ENCODE data around the gene ZC3H12D.

Gene ZC3H12D

DNA sequence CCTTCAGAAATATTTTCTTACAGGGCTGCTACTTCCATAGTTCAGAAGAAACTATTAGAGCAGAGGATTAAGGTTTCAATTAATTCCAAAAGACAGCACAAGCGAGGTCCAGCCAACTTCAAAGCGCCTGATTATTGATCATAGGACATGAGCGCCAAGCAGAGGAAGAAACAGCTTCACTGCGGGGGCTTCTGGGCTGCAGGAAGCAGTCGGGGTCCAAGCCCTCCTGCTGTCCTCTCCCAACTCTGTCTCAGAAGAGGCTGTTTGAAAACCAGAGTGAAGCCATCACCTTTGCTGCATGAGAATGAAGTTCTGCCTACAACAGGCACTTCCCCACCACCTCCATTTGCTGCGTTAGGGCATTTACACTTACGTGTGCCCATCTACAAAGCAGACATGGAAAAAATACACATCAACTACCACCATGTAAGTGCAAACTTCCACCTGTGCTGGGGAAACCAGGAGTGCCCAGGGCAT is 60.8 kb downstream of the ZC3H12D start:
- no peaks in the 10 kb centered on the region for H3K27me3 ChIP-seq (ENCODE audit: insufficient read depth, low read length, poor library complexity, severe bottlenecking)
- H3K4me1 ChIP-seq (ENCODE audit: insufficient read depth, low read length, poor library complexity, severe bottlenecking): no peaks in the 10 kb centered on the region
- H3K9me3 ChIP-seq (ENCODE audit: insufficient read depth, low read depth, low read length): no peaks in the 10 kb centered on the region
- no peak overlapping the region for H3K4me2 ChIP-seq (ENCODE audit: low read depth, low read length, poor library complexity, severe bottlenecking)
- H3K79me2 ChIP-seq (ENCODE audit: insufficient read depth, low read length): no peaks in the 10 kb centered on the region
- TF ChIP-seq EZH2phosphoT487 (IDR thresholded peaks at IDR 0.05; ENCODE audit: borderline replicate concordance): no peak
- TF ChIP-seq, protein P1, sequence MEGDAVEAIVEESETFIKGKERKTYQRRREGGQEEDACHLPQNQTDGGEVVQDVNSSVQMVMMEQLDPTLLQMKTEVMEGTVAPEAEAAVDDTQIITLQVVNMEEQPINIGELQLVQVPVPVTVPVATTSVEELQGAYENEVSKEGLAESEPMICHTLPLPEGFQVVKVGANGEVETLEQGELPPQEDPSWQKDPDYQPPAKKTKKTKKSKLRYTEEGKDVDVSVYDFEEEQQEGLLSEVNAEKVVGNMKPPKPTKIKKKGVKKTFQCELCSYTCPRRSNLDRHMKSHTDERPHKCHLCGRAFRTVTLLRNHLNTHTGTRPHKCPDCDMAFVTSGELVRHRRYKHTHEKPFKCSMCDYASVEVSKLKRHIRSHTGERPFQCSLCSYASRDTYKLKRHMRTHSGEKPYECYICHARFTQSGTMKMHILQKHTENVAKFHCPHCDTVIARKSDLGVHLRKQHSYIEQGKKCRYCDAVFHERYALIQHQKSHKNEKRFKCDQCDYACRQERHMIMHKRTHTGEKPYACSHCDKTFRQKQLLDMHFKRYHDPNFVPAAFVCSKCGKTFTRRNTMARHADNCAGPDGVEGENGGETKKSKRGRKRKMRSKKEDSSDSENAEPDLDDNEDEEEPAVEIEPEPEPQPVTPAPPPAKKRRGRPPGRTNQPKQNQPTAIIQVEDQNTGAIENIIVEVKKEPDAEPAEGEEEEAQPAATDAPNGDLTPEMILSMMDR (conservative IDR thresholded peaks at IDR 0.05; ENCODE audit: low read length): no peak
- H4K20me1 ChIP-seq (ENCODE audit: insufficient read depth, low read length, poor library complexity, severe bottlenecking): no peaks in the 10 kb centered on the region
- no peak overlapping the region; the same call in 1 of the 2 replicates for H2AFZ ChIP-seq (ENCODE audit: low read length)
- H3K36me3 ChIP-seq (ENCODE audit: insufficient read depth, low read length): no peaks in the 10 kb centered on the region
- H3K9me2 ChIP-seq (replicated peaks; ENCODE audit: low read depth, low read length): no peaks in the 10 kb centered on the region
- no peak overlapping the region for H3K9ac ChIP-seq (ENCODE audit: low read depth, low read length, poor library complexity, severe bottlenecking)
- no peak overlapping the region for H3K4me3 ChIP-seq (ENCODE audit: low read length, poor library complexity, severe bottlenecking)
- no peaks in the 10 kb centered on the region for H3F3A ChIP-seq (ENCODE audit: low read depth)

DNA sequence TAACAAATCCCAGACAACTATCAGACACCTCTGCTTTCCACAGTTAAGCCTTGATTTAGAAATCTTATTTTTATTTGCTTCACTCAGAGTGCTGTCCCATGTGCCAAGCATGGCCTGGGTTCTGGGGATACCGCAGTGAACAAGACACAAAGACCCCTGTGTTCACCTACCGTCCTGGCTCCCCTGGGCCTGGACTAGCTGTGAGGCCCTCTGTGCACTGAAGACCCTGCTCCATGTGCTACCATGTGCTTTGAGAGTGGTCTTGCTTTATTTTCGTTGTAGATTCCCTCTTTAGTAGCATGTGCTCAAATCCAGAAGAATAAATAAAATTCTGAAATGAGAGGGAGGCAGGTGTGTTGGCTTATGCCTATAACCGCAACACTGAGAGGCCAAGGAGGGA is 62.2 kb downstream of the ZC3H12D start:
- no peaks in the 10 kb centered on the region for H3K36me3 ChIP-seq (ENCODE audit: insufficient read depth, low read length)
- no peak overlapping the region for H2AFZ ChIP-seq (ENCODE audit: low read length)
- H3F3A ChIP-seq (ENCODE audit: low read depth): no peaks in the 10 kb centered on the region
- no peak overlapping the region for H3K9ac ChIP-seq (ENCODE audit: low read depth, low read length, poor library complexity, severe bottlenecking)
- no peak overlapping the region for H3K4me3 ChIP-seq (ENCODE audit: low read length, poor library complexity, severe bottlenecking)
- H3K4me2 ChIP-seq (ENCODE audit: low read depth, low read length, poor library complexity, severe bottlenecking): no peak overlapping the region
- H3K9me3 ChIP-seq (ENCODE audit: insufficient read depth, low read depth, low read length): no peaks in the 10 kb centered on the region
- no peaks in the 10 kb centered on the region for H3K9me2 ChIP-seq (replicated peaks; ENCODE audit: low read depth, low read length)
- H3K4me1 ChIP-seq (ENCODE audit: insufficient read depth, low read length, poor library complexity, severe bottlenecking): no peaks in the 10 kb centered on the region
- no peaks in the 10 kb centered on the region for H3K79me2 ChIP-seq (ENCODE audit: insufficient read depth, low read length)
- TF ChIP-seq, protein P1 (conservative IDR thresholded peaks at IDR 0.05; ENCODE audit: low read length): no peak
- TF ChIP-seq EZH2phosphoT487 (IDR thresholded peaks at IDR 0.05; ENCODE audit: borderline replicate concordance): no peak
- no peaks in the 10 kb centered on the region for H3K27me3 ChIP-seq (ENCODE audit: insufficient read depth, low read length, poor library complexity, severe bottlenecking)
- H4K20me1 ChIP-seq (ENCODE audit: insufficient read depth, low read length, poor library complexity, severe bottlenecking): no peaks in the 10 kb centered on the region

DNA sequence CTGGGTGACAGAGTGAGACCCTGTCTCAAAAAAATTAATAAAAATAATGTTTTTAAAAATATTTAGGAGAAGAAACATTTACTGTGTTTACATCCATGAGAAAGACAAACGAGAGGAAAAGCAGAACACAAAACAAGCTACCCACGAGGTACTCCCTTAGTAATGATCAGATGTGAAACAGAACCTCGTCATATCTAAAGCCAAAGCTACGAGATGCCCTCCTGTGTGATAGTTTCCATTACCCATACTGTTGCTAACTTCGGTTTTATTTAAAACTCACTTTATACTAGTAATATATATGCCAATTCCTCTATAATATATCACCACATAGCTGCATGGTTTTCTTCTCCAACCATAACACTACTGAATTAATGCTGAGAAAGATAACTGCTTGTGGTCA is 63.7 kb downstream of the ZC3H12D start:
- H3K9ac ChIP-seq (ENCODE audit: low read depth, low read length, poor library complexity, severe bottlenecking): no peak overlapping the region
- H3K36me3 ChIP-seq (ENCODE audit: insufficient read depth, low read length): no peaks in the 10 kb centered on the region
- TF ChIP-seq, protein P1 (conservative IDR thresholded peaks at IDR 0.05; ENCODE audit: low read length): no peak
- TF ChIP-seq EZH2phosphoT487 (IDR thresholded peaks at IDR 0.05; ENCODE audit: borderline replicate concordance): no peak
- no peaks in the 10 kb centered on the region for H3K79me2 ChIP-seq (ENCODE audit: insufficient read depth, low read length)
- no peaks in the 10 kb centered on the region for H3K9me2 ChIP-seq (replicated peaks; ENCODE audit: low read depth, low read length)
- H2AFZ ChIP-seq (ENCODE audit: low read length): no peak overlapping the region
- H3F3A ChIP-seq (ENCODE audit: low read depth): no peaks in the 10 kb centered on the region
- no peak overlapping the region for H3K4me3 ChIP-seq (ENCODE audit: low read length, poor library complexity, severe bottlenecking)
- H3K4me1 ChIP-seq (ENCODE audit: insufficient read depth, low read length, poor library complexity, severe bottlenecking): no peaks in the 10 kb centered on the region
- no peaks in the 10 kb centered on the region for H3K27me3 ChIP-seq (ENCODE audit: insufficient read depth, low read length, poor library complexity, severe bottlenecking)
- H3K4me2 ChIP-seq (ENCODE audit: low read depth, low read length, poor library complexity, severe bottlenecking): no peak overlapping the region
- no peaks in the 10 kb centered on the region for H4K20me1 ChIP-seq (ENCODE audit: insufficient read depth, low read length, poor library complexity, severe bottlenecking)
- H3K9me3 ChIP-seq (ENCODE audit: insufficient read depth, low read depth, low read length): no peaks in the 10 kb centered on the region
